GM12878 (cell line): ENCODE data around the gene TRIP11. TPM values are rescaled to one million over a fixed set of nuclear protein-coding genes. Genes with fewer than 3 reads are reported as not detected.

Experiments
- ATAC-seq: fragments of 200-7000 bp; cut with Tn5 transposase; 3 replicates; pipeline ENCODE4 v1.9.1; 2020; ENCODE audit warnings: mild to moderate bottlenecking, moderate library complexity
- BruUV-seq: library from RNA; stranded (reverse); fragments of 400-500 nt; replicated peaks from 2 replicates; lab custom pipeline; 2021; lab: Mats Ljungman, UMichigan
- CTCF ChIA-PET: fragments of 300-600 bp; sonication (Branson Sonifier 250); formaldehyde crosslinking; extraction: SDS; loops from one replicate; lab custom pipeline; 2021; ENCODE audit warnings: inconsistent platforms; lab: Yijun Ruan, JAX
- POLR2A ChIA-PET: fragments of 350-600 bp; formaldehyde crosslinking; extraction: SDS; loops from one replicate; lab custom pipeline; 2021; ENCODE audit warnings: inconsistent platforms; lab: Charles Lee
- RAD21 ChIA-PET: fragments of 300-600 bp; sonication (Branson Sonifier 250); formaldehyde crosslinking; loops from one replicate; lab custom pipeline; 2023; ENCODE audit warnings: antibody characterized with exemption; ENCODE audit not compliant: unreplicated experiment; lab: Charles Lee
- SMC1A ChIA-PET: fragments of 300-600 bp; sonication (Branson Sonifier 250); formaldehyde crosslinking; loops from one replicate; lab custom pipeline; 2023; ENCODE audit not compliant: unreplicated experiment, uncharacterized antibody; lab: Charles Lee
- DNase-seq: peaks from one replicate; pipeline ENCODE4 v3.0.0-alpha.2; 2011; ENCODE audit warnings: low read depth, low spot score
- FAIRE-seq: peaks from 3 replicates; lab custom pipeline; 2011; peaks lifted over from hg19 to GRCh38; lab: Jason Lieb, UNC
- H2AFZ ChIP-seq: 2 replicates; pipeline ENCODE4 v1.6.0; 2011; ENCODE audit warnings: low read depth, low read length, control low read depth; ENCODE audit not compliant: control insufficient read depth
- H3K27ac ChIP-seq: 2 replicates; pipeline ENCODE4 v1.5.1; 2011; ENCODE audit warnings: control low read depth; ENCODE audit not compliant: control insufficient read depth, insufficient read depth
- H3K27me3 ChIP-seq, 2 experiments: replicated peaks in 1 of 2; 2 replicates each; pipeline versions ENCODE4 v1.6.0 to v1.6.1; 2011; ENCODE audit warnings: low read length in 1 of 2; ENCODE audit not compliant: control insufficient read depth in 2 of 2, insufficient read depth in 2 of 2
- H3K36me3 ChIP-seq, 2 experiments: 2 replicates each; pipeline ENCODE4 v1.5.1; 2011; ENCODE audit warnings: low read length in 1 of 2; ENCODE audit not compliant: control insufficient read depth in 2 of 2, insufficient read depth in 2 of 2
- H3K4me1 ChIP-seq: 2 replicates; pipeline ENCODE4 v1.6.1; 2011; ENCODE audit warnings: mild to moderate bottlenecking, low read length, moderate library complexity, mixed read lengths; ENCODE audit not compliant: control insufficient read depth, insufficient read depth
- H3K4me2 ChIP-seq: 2 replicates; pipeline ENCODE4 v1.6.0; 2011; ENCODE audit warnings: control low read depth; ENCODE audit not compliant: control insufficient read depth, insufficient read depth
- H3K4me3 ChIP-seq: fragments of 200-600 bp; sonication (generic); 2 replicates; pipeline ENCODE4 v1.5.1; 2016
- H3K79me2 ChIP-seq: 2 replicates; pipeline ENCODE4 v1.6.0; 2011; ENCODE audit warnings: low read length; ENCODE audit not compliant: control insufficient read depth, insufficient read depth
- H3K9ac ChIP-seq: 2 replicates; pipeline ENCODE4 v1.8.0; 2011; ENCODE audit warnings: low read length, control low read depth, mixed read lengths; ENCODE audit not compliant: control insufficient read depth, insufficient read depth
- H3K9me3 ChIP-seq: replicated peaks from 3 replicates; pipeline ENCODE4 v1.5.1; 2011; ENCODE audit warnings: mild to moderate bottlenecking, low read length; ENCODE audit not compliant: control insufficient read depth, insufficient read depth
- H4K20me1 ChIP-seq: 2 replicates; pipeline ENCODE4 v1.6.0; 2011; ENCODE audit not compliant: control insufficient read depth, insufficient read depth
- CREB1 ChIP-seq: IDR thresholded peaks from 2 replicates; pipeline ENCODE4 v1.6.1; 2012; ENCODE audit warnings: low read depth, mild to moderate bottlenecking, inconsistent platforms
- FOXK2 ChIP-seq: fragments of 450-650 bp; IDR thresholded peaks from 2 replicates; pipeline ENCODE4 v1.6.1; 2017; ENCODE audit warnings: mild to moderate bottlenecking, moderate library complexity
- KAT2A ChIP-seq: conservative IDR thresholded peaks from 2 replicates; pipeline ENCODE4 v1.6.1; 2011; ENCODE audit warnings: low read depth, low read length; ENCODE audit not compliant: control insufficient read depth
- ZBTB33 ChIP-seq: fragments of 450-650 bp; IDR thresholded peaks from 2 replicates; pipeline ENCODE4 v1.6.1; 2017; ENCODE audit warnings: mild to moderate bottlenecking
- WGBS: methylation state at CpG from one replicate; pipeline ENCODE4 v1.1.6; 2016; ENCODE audit warnings: low lambda C conversion rate; ENCODE audit not compliant: insufficient replicate concordance, insufficient coverage; ENCODE audit errors: missing lambda C conversion rate; 5-methylcytosine and 5-hydroxymethylcytosine counted together
- in situ Hi-C: fragments of 300-500 bp; cut with MboI; formaldehyde crosslinking; loops from 9 replicates; pipeline ENCODE4 v1.14.3; 2018; ENCODE audit warnings: mixed read lengths
- intact Hi-C: fragments of 100-400 bp; cut with micrococcal nuclease; formaldehyde crosslinking; loops from one replicate; pipeline ENCODE4 v1.14.2; 2022; ENCODE audit not compliant: unreplicated experiment
- polyA plus RNA-seq, 11 experiments: library from polyadenylated mRNA; depleted of rRNA in 4 of 11; unstranded in 6 of 11; stranded (reverse) in 5 of 11; fragments of >200 nt; fragmentation: Nextera tagmentation in 4 of 11; fragmentation: Illumina TruSeq in 1 of 11; extraction: Ambion mirVana in 4 of 11; extraction: Trizol in 1 of 11; gene quantifications; 1 replicate in 1 of 11; 2 replicates in 10 of 11; pipeline versions ENCODE4 v1.2.1 to v1.2.3, GENCODE V29; 2011 to 2016; ENCODE audit warnings: inconsistent platforms in 2 of 11, missing spikeins in 2 of 11, low read depth in 1 of 11
- total RNA-seq, 4 experiments: library from RNA; depleted of rRNA in 3 of 4; stranded (reverse); fragments of >200 nt in 3 of 4; fragmentation: Illumina TruSeq in 1 of 4; extraction: Trizol in 1 of 4; gene quantifications; 2 replicates each; pipeline versions ENCODE4 v1.2.1 to v1.2.3, GENCODE V29; 2013 to 2021

The TRIP11 gene
- total and polyA plus RNA-seq, 10 of the 15 experiments (the other 5 are each of a cell fraction or from before 2014, with no cell fraction given) = 5.3 to 46.1 (median 19.9) TPM

DNA sequence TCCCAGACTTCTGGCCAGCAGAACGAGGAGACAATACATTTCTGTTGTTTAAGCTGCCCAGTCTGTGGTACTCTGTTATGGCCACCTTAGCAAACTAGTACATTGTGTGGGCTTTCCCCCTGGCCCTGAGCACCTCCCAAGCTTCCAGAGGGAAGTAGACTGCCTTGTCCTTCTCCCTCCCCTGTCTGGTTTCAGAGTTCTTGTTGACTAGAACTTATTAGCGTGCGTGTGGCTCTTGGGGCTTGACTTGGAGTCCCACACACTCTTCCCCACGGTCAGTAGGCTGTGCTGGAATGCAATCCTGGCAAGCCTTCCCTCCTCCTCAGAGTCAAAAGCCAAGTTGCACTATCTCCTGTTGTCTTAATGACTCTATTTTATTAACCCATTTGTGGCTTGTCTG is 120.0 kb downstream of the TRIP11 start (continued):
- TF ChIP-seq ZBTB33 = no peak
- TF ChIP-seq, all 136 proteins: peak for 0

- DNase-seq (no peak), FAIRE-seq (no peak), ATAC-seq (no peak)
- BruUV-seq = no TSS peak
- H2AFZ ChIP-seq = no peak overlapping the region
- WGBS = 38% methylated on average over 5 of the region's 5 CpGs
- no peaks in the 10 kb centered on the region for H4K20me1 ChIP-seq
- no peaks in the 10 kb centered on the region for H3K4me1 ChIP-seq
- ChIA-PET RAD21 (no interaction called here), CTCF (interaction anchor here (1.2 kb wide), 1 partner anchor 22 kb away, joined by 3 read pairs; no protein-coding TSS in a partner anchor), POLR2A (no interaction called here)
- H3K79me2 ChIP-seq = no peaks in the 10 kb centered on the region
- in situ Hi-C loops (no loop called here), intact Hi-C loops (no loop called here)
- H3K9ac ChIP-seq = no peak overlapping the region
- no peaks in the 10 kb centered on the region for H3K9me3 ChIP-seq
- H3K4me2 ChIP-seq = no peak overlapping the region
- H3K27me3 ChIP-seq = no peaks in the 10 kb centered on the region; a peak in 1 of 4 replicates
- H3K27ac ChIP-seq = no peak overlapping the region
- H3K36me3 ChIP-seq = no peaks in the 10 kb centered on the region
- TF ChIP-seq FOXK2 (no peak), KAT2A (0 out of 2 replicates have a peak, but pooled peaks have one; percentile 5), CREB1 (no peak)
- TF ChIP-seq, all 136 proteins: peak for 1
- SMC1A ChIA-PET = no interaction called here
- H3K4me3 ChIP-seq = no peak overlapping the region
These were observed 121.5 kb downstream of the TRIP11 start for GRCh38 chr14:91918186-91918883.

Other genes starting within 250 kb of the TRIP11 start
- gene TC2N, start 172.5 kb downstream of the TRIP11 start, total RNA-seq (2014; rRNA removed) = 0.23 and 0.49 TPM in 2 replicates
- 0.74 and 0.76 TPM in 2 replicates for gene TC2N, start 172.5 kb downstream of the TRIP11 start, total RNA-seq (2014; rRNA removed; fragmentation: Illumina TruSeq; extraction: Trizol)
- gene TC2N, start 172.5 kb downstream of the TRIP11 start, total RNA-seq (2021) = 1.4 and 1.6 TPM in 2 replicates
- gene TC2N, start 172.5 kb downstream of the TRIP11 start, polyA plus RNA-seq (2011; rRNA removed) = 0.65 and 1.1 TPM in 2 replicates
- gene TC2N, start 172.5 kb downstream of the TRIP11 start, polyA plus RNA-seq (2014; fragmentation: Illumina TruSeq; extraction: Trizol) = 0.71 and 1.2 TPM in 2 replicates
- under 1 TPM; 0.15 to 0.23 TPM for gene TC2N, start 172.5 kb downstream of the TRIP11 start, polyA plus RNA-seq (2014; fragmentation: Nextera tagmentation; extraction: Ambion mirVana)
- gene TC2N, start 172.5 kb downstream of the TRIP11 start, polyA plus RNA-seq (2014; rRNA removed) = 0.38 and 0.49 TPM in 2 replicates
- under 1 TPM; 0.16 to 0.31 TPM for gene TC2N, start 172.5 kb downstream of the TRIP11 start, polyA plus RNA-seq (2016; fragmentation: Nextera tagmentation; extraction: Ambion mirVana)
- gene FBLN5, start 92.4 kb downstream of the TRIP11 start, total RNA-seq (2014; rRNA removed) = 0.05 and 0.45 TPM in 2 replicates
- gene FBLN5, start 92.4 kb downstream of the TRIP11 start, total RNA-seq (2014; rRNA removed; fragmentation: Illumina TruSeq; extraction: Trizol) = 0.13 and 0.14 TPM in 2 replicates
- gene FBLN5, start 92.4 kb downstream of the TRIP11 start, total RNA-seq (2021) = 0.28 and 0.64 TPM in 2 replicates
- gene FBLN5, start 92.4 kb downstream of the TRIP11 start, polyA plus RNA-seq (2011; rRNA removed) = 0.43 and 0.64 TPM in 2 replicates
- 0.16 and 0.22 TPM in 2 replicates for gene FBLN5, start 92.4 kb downstream of the TRIP11 start, polyA plus RNA-seq (2014; fragmentation: Illumina TruSeq; extraction: Trizol)
- gene FBLN5, start 92.4 kb downstream of the TRIP11 start, polyA plus RNA-seq (2014; fragmentation: Nextera tagmentation; extraction: Ambion mirVana) = under 1 TPM; 0.03 to 0.13 TPM
- gene FBLN5, start 92.4 kb downstream of the TRIP11 start, polyA plus RNA-seq (2014; rRNA removed) = 0.11 and 0.26 TPM in 2 replicates
- gene FBLN5, start 92.4 kb downstream of the TRIP11 start, polyA plus RNA-seq (2016; fragmentation: Nextera tagmentation; extraction: Ambion mirVana) = under 1 TPM; 0.23 to 0.29 TPM
- gene ATXN3, start 66.5 kb upstream of the TRIP11 start, total RNA-seq (2014; rRNA removed) = 15.6 and 26.1 TPM in 2 replicates
- gene ATXN3, start 66.5 kb upstream of the TRIP11 start, total RNA-seq (2014; rRNA removed; fragmentation: Illumina TruSeq; extraction: Trizol) = 16.5 and 19.1 TPM in 2 replicates
- 20.2 and 20.4 TPM in 2 replicates for gene ATXN3, start 66.5 kb upstream of the TRIP11 start, total RNA-seq (2021)
- gene ATXN3, start 66.5 kb upstream of the TRIP11 start, polyA plus RNA-seq (2011; rRNA removed) = 26.3 and 43.1 TPM in 2 replicates
- 15.1 and 22.0 TPM in 2 replicates for gene ATXN3, start 66.5 kb upstream of the TRIP11 start, polyA plus RNA-seq (2014; fragmentation: Illumina TruSeq; extraction: Trizol)
- gene ATXN3, start 66.5 kb upstream of the TRIP11 start, polyA plus RNA-seq (2014; fragmentation: Nextera tagmentation; extraction: Ambion mirVana) = 10 to 100 TPM; 17.0 to 21.6 TPM
- gene ATXN3, start 66.5 kb upstream of the TRIP11 start, polyA plus RNA-seq (2014; rRNA removed) = 15.3 and 17.9 TPM in 2 replicates
- 10 to 100 TPM; 27.2 to 27.3 TPM for gene ATXN3, start 66.5 kb upstream of the TRIP11 start, polyA plus RNA-seq (2016; fragmentation: Nextera tagmentation; extraction: Ambion mirVana)
- 301 and 360 TPM in 2 replicates for gene NDUFB1, start 81.6 kb upstream of the TRIP11 start, total RNA-seq (2014; rRNA removed)
- 346 and 374 TPM in 2 replicates for gene NDUFB1, start 81.6 kb upstream of the TRIP11 start, total RNA-seq (2014; rRNA removed; fragmentation: Illumina TruSeq; extraction: Trizol)
- 132 and 135 TPM in 2 replicates for gene NDUFB1, start 81.6 kb upstream of the TRIP11 start, total RNA-seq (2021)
- 490 and 558 TPM in 2 replicates for gene NDUFB1, start 81.6 kb upstream of the TRIP11 start, polyA plus RNA-seq (2011; rRNA removed)
- 519 and 568 TPM in 2 replicates for gene NDUFB1, start 81.6 kb upstream of the TRIP11 start, polyA plus RNA-seq (2014; fragmentation: Illumina TruSeq; extraction: Trizol)
- gene NDUFB1, start 81.6 kb upstream of the TRIP11 start, polyA plus RNA-seq (2014; fragmentation: Nextera tagmentation; extraction: Ambion mirVana) = 100 to 1,000 TPM; 626 to 780 TPM
- 618 and 919 TPM in 2 replicates for gene NDUFB1, start 81.6 kb upstream of the TRIP11 start, polyA plus RNA-seq (2014; rRNA removed)
- gene NDUFB1, start 81.6 kb upstream of the TRIP11 start, polyA plus RNA-seq (2016; fragmentation: Nextera tagmentation; extraction: Ambion mirVana) = 100 to 1,000 TPM; 602 to 632 TPM
- 25.9 and 28.2 TPM in 2 replicates for gene CPSF2, start 81.9 kb upstream of the TRIP11 start, total RNA-seq (2014; rRNA removed)
- 60.2 and 71.8 TPM in 2 replicates for gene CPSF2, start 81.9 kb upstream of the TRIP11 start, total RNA-seq (2014; rRNA removed; fragmentation: Illumina TruSeq; extraction: Trizol)
- gene CPSF2, start 81.9 kb upstream of the TRIP11 start, total RNA-seq (2021) = 57.6 and 61.7 TPM in 2 replicates
- 42.0 and 63.9 TPM in 2 replicates for gene CPSF2, start 81.9 kb upstream of the TRIP11 start, polyA plus RNA-seq (2011; rRNA removed)
- 52.0 and 76.6 TPM in 2 replicates for gene CPSF2, start 81.9 kb upstream of the TRIP11 start, polyA plus RNA-seq (2014; fragmentation: Illumina TruSeq; extraction: Trizol)
- gene CPSF2, start 81.9 kb upstream of the TRIP11 start, polyA plus RNA-seq (2014; fragmentation: Nextera tagmentation; extraction: Ambion mirVana) = 10 to 100 TPM; 18.2 to 20.1 TPM
- 32.8 and 36.8 TPM in 2 replicates for gene CPSF2, start 81.9 kb upstream of the TRIP11 start, polyA plus RNA-seq (2014; rRNA removed)
- gene CPSF2, start 81.9 kb upstream of the TRIP11 start, polyA plus RNA-seq (2016; fragmentation: Nextera tagmentation; extraction: Ambion mirVana) = 10 to 100 TPM; 61.9 to 62.0 TPM